Vagina (tissue), 2 donors: ENCODE data around the gene MAF.

ENCODE experiments used
- CTCF ChIP-seq, 3 experiments: fragments of 450-650 bp in 2 of 3; fragments of 200-600 bp in 1 of 3; sonication (generic) in 1 of 3; IDR thresholded peaks; one replicate each; pipeline ENCODE4 v1.5.1; 2017 to 2019; ENCODE audit warnings: antibody characterized with exemption in 3 of 3, mild to moderate bottlenecking in 2 of 3, moderate library complexity in 2 of 3
- POLR2AphosphoS5 ChIP-seq, 2 donors: sonication (generic); formaldehyde crosslinking; IDR thresholded peaks; one replicate each; pipeline ENCODE4 v1.9.0; 2017; ENCODE audit warnings: antibody characterized with exemption in 2 of 2, mild to moderate bottlenecking in 2 of 2, low read depth in 1 of 2; ENCODE audit not compliant: insufficient read depth in 1 of 2

GRCh38 chr16:79648826-79649225 lies 48.3 kb upstream of the MAF start:
- TF ChIP-seq POLR2AphosphoS5 (IDR thresholded peaks at IDR 0.05; ENCODE audit: insufficient read depth in 1 of 2, low read depth in 1 of 2): no peak
- TF ChIP-seq CTCF (IDR thresholded peaks at IDR 0.05): no peak
